Stimulated activated CD8-positive, alpha-beta memory T cell treated with anti-CD3 and anti-CD28 coated beads, Interleukin-12 subunit alpha, Interleukin-12 subunit beta, amount 100 ng/mL, for 24 hours (primary cell): Measurements from ENCODE around the gene BFSP1.

Experiments
- DNase-seq: peaks from one replicate; pipeline ENCODE4 v3.0.0-alpha.2; 2020; ENCODE audit errors: extremely low read depth

Gene BFSP1

DNA sequence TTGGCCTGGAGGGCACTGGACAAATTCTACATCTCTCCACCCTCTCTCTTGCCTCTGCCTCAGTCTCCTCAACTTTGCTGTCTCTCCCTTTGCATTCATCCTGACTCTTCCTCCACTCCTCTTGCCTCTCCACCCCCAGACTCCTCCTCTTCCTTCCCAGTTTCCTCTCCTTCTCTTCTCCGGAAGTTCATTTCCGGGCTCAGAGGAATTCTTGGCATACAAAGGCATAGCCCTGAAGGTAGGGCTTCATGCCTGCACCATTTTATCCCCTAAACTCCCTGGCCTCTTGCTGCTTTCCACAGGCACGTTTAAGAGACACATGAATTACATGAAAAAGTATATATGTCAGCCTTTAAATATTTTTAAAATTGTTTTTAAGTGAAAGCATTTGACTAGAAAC is 10.6 kb downstream of the BFSP1 start:
- no peak for DNase-seq

DNA sequence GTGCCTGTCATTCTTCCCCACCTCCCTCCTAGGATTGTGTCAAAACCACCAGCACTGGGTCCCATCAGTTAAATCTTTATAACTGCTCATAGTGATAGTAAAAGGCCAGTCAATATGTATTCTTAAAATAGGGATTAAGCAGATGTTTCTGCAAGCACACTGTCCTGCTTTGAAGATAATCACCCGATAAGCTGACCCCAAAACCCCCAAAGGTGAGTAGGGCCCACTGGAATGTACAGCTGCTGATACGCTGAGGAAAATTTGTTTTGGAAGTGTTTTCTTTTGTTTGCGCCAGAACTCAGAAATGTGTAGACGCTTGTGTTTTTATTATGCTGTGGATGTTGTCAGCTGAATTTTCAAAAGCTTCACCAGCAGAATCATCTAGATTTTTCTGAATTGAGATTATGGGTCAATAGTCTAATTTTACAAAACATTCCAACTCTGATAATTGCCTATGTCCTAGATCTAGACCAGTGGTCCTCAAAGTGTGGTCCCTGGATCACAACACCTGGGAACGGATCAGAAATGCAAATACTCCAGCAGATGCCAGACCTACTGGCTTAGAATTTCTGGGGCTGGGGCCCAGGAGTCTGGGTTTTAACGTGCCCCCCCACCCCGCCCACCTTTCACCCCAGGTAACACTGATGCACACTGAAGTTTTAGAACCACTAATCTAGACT is 11.4 kb downstream of the BFSP1 start:
- no peak for DNase-seq

DNA sequence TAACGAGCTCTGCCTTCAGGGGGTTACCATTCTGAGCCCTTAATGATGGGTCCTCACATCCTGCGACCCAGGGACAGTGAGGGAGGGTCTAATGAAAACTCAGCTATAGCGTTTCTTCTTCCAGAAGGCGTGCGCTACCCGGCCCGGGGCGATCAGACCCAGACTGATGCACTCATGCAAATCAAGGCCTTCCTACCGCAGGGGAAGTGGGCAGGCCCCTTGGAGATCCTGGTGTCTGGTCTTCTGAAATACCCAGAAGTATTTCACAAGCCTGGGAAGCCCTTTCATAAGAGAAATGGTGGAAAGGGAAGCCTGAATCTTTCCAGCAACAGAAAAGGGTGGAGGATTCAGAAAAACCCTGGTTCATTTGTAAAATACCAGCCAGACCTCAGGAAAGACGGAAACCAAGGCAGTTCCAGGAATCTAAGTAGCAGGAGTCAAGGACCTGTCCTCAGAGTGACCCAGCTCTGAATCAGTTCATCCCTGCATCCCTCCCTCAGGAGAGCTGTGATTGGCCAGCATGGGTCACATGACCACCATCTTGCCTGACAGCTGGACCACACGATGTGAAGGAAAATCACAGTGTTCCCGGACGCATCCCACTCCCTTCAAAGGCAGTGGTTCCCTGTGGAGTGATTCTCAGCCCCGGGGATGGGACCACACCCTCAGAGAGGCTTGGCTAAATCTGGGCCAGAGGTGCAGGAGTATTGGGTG is 12.7 kb downstream of the BFSP1 start:
- no peak for DNase-seq

DNA sequence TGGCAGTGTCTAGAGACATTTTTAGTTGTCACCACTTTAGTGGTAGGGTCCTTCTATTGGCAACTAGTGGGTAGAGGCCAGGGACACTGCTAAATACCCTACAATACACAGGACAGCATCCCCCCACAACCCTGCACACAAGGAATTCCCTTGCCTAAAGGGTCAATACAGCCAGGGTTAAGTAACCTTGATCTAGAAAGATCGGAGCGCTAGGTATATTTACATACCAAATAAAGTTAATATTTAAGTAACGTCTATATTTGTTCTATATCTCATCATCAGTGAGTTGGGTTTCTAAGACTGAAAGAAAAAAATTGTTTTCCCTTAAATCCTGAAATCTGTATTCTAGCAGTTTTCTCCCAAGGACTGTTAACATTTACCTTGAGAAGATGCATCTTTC is 16.1 kb downstream of the BFSP1 start:
- no peak for DNase-seq

DNA sequence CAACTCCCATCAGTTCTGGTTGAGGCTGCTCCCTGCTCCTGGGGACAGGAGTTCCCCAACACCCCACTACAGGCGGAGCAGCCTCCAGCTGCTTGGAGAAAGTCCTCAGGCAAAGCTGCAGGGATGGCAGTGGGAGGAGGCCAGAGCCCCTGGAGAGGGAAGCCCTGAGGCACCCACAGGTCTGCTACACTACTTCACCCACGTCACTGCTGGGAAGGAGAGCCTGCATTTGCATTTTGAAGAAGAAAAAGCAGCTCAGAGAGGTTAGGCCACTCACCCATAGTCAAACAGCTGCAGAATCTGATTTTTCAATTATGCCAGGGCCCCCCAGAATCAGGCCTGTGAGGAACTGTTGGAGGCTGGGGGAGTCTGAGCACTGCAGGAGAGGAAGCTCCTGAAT is 17.2 kb downstream of the BFSP1 start:
- no peak for DNase-seq

DNA sequence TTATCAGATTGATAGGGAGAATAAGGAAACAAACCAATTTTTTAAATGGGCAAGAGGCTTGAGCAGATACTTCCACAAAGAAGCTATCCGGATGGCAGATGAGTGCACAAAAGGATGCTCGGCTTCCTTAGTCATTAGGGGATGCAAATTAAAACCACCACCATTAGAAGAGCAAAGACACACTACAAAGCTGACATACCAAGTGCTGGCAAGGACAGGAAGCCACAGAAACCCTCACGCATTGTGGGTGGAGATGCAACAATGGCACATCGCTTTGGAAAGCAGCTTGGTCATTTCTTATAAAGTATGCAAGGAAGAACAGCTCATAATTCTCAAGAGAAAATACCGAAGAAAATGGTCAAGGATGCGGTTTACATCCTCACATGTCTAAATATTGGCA is 19.8 kb downstream of the BFSP1 start:
- DNase-seq: no peak

DNA sequence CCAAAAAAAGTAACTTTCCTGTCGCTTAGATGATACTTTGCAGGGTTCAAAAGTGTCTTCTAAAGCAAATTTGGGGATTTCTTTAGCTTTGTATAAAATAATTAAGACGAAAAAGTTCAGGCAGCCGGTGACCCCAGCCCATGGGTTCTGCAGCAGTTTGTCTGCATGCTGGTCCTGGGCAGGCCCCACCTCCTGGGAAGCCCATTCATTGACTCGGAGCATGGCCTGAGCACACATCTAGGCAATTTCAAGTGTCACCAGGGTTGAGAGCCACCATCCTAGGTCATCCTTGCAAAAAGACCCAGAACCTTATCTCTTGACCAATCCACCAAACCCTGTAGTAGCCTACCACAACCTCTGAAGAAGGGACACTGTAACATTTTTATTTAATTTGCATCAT is 20.6 kb downstream of the BFSP1 start:
- no peak for DNase-seq

DNA sequence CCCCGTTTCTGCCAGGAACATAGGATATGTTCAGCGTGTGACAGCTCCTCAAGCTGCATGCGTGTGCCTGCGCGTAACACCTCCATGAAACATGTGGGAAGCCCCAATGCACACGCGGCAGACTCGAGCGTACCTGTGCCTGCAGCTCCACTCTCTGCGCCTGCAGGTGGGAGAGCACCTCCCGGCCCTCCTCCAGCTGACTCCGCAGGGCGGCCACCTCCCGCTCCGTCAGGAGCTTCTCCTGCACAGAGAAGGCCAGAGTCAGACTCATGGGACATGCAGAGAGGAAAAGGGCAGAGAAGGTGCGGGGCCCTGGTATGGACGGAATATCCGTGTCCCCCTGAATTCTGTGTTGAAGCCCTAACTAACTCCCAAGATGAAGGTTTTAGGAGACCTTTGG is 22.4 kb downstream of the BFSP1 start:
- DNase-seq: no peak

DNA sequence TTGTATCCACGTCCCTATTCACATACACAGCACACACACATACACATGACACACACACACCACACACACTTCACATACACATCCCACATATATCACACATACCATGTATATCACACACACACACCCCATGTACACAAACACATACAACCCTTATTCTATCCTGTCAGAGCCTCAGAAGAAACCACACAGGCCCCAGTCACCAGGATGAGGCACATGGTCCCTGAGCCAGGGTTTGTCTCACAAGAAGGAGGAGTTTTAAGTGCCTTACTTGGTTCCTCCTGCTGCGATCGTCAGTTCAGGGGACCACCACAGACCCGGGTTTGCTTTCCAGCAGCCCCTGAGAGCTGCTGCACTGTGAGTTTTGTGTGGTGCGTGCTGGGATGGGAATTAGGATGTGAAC is 23.6 kb downstream of the BFSP1 start:
- no peak for DNase-seq

DNA sequence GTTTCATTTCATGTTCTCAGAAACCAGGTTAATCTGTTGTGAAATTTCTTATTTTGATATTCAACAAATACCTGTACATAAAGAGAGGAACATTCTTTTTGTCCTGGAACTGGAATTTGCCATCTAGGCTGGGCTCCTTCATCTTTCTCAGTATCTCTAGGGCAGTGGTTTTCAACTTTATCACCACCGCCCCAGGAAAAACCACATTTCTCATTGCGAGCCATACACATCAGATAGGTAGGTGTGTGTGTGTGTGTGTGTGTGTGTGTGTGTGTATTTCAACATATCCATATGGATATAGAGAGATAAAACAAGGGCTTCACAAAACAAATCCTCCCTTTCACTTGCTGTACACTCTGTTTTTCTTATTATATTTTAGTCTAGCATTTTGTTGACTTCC is 24.1 kb downstream of the BFSP1 start:
- DNase-seq: no peak

DNA sequence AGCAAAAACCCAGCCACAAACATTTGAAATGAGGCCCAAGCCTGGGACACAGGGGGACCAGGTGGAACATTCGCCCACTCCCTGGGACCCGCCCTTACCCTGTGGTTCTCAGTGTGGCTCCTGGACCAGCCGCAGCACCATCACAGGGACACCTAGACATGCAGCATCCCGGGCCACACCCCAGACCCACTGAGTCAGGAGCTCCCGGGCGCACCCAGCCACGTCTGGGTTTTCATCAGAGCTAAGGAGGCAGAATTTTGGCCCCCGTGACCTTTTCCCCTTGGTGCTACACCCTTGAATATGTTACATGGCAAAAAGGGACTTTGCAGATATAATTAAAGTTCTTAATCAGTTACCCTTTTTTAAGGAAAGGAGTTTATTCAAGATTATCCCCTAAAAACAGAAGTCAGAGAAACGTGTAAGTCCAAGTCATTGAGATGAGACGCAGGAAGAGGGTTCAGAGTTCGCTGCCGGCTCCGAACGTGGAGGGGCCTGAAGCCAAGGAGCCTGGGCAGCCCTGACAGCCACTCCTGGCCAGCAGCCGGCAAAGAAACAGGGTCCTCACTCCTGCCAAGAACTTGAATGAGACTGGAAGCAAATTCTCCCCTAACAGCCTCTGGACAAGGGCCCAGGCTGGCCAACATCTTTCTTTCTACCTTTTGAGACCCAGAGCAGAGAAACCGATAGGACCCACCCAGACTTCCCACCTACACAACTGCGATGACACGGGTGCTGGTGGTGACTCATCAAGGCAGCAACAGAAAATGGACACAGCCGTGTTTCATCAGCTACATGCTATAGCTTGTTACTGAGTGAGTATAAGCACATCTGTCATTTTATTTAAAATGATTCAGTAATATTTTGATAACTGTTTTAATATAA is 25.3 kb downstream of the BFSP1 start:
- DNase-seq: peak; percentile 30

DNA sequence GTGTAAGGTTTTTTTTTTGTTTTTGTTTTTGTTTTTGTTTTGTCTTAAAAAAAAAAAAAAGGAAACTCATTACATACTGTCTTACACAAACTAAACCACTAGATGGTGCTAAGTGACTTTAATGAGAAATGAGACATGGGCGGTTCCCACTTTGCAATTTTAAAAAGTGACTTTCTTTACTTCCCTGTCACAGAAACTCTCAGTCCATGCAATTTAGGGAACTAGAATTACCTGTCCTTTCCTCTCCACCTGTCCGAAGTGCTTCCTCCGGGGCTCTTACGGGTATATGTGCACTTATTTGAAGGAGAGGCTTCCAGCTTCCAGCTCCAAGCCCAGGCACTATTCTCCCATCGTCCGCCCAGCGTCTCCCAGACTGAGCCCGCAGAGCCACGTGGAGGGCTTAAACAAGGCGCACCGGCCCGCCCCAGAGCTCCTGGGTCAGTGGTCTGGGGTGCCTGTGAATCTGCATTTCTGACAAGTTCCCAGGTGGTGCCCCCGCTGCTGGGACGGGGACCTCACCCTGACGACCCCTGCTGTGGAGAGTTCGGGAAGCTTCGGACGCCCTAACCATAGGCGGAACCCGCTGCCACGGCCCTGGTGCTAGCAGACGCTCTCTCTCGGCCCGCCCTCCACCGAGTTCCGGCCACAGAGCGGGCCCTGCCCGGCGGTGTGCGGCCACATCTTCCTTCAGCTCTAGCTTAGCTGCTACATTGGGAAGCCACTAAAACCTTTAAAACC is 26.1 kb downstream of the BFSP1 start:
- no peak for DNase-seq

DNA sequence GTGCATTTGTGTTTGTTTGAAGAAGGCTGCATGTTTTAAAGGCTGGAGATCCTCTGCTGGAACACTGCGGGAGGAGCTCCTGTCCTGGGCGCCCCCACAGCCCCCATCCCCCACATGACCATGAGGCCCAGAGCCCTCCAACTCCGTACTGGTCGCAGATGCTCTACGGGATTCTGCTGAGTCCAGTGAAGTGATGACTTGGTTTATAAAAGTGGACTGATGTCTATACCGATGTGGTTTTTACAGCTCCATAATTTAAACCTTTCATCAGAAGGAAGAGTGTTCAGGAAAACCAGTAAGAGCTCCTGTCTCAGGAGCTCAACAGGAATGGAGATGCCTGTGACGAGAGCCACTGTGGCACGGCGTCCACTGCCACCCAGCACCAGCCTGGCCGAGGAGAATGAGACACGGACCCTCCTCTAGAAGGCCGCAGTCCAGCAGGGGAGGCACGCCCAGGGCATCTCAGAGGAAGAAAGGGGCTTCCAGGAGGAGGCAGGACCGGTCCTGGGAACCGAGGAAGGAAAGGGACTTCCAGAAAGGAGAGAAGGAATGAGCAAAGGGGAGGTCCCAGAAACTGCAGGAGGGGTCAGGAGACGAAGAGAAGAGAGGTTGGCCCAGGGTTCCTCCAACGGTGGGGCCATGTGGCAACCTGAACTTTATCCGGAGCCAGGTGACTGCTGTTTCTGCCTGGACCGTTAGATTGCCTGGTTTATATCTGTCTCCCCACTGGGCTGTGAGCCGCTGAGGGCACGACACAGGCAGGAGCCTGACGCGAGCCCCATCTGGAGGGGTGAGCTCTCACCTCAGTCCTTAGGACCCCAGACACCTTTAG is 26.9 kb downstream of the BFSP1 start:
- DNase-seq: no peak

DNA sequence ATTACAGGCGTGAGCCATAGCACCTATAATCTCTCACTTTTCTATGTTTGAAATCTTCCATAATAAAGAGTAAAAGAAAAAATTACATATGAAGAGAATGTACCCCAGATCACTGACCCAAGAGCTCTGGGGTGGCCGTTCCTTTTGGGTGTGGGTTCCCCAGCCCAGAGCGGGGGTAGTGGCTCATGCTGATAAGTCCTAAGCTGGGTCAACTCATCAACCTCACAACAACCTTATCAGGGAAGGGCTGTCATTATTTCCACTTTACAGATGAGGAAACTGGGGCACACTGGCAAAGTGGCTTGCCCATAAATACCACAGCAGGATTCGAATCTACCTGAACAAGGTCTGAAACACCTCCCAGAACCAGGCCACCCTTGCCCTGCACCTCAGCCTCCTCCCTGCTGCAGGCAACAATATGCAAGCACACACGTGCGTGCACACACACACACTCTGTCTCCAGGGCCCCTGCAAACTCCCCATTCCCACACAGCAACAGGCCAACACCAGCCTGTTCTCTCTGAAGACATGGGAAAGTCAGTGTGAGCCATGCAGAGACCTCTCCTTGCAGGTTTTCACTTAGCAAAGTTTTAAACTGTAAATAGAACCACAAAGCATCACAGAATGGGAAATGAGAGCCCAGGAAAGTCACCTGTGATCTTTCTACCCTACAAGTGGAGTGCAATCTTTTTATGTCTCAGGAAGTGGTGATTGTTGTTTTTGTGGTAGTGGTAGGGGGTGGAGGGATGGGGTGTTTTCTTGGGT is 27.7 kb downstream of the BFSP1 start:
- DNase-seq: no peak

DNA sequence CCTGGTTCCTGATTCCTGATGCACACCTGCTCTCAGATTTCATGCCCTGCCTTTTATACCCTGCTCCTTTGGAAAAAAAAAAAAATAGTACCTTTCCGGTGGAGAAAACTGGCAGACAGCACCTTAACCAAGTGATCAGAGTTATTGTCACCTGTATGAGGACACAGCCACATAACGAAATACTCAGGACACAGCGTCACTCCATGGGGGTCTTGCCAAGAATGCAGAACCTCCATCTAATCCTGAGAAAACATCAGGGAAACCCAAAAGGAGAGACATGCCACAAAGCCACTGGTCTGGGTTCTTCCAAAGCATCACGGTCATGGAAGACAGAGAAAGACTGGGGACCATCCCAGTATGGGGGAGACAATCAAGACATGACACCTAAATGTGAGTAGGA is 29.1 kb downstream of the BFSP1 start:
- no peak for DNase-seq

DNA sequence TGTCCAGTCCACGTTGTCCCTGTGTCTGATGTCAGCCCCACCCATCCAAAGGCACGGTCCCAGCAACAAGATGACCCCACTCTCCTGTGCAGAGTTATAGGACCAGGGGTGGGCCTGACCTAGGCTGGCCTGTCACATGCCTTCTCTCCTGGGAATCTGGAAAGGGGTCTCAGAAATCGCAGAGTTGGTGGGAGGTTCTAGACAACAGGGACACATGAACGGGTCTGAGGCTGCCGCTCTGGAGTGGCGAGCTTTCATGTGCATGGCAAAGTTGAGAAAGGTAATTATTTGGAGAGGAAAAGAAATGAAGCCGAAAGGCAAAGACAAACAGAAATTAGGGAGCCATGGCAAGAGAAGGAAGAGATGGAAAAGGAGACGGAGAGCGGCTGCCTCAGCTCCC is 29.5 kb downstream of the BFSP1 start:
- no peak for DNase-seq

DNA sequence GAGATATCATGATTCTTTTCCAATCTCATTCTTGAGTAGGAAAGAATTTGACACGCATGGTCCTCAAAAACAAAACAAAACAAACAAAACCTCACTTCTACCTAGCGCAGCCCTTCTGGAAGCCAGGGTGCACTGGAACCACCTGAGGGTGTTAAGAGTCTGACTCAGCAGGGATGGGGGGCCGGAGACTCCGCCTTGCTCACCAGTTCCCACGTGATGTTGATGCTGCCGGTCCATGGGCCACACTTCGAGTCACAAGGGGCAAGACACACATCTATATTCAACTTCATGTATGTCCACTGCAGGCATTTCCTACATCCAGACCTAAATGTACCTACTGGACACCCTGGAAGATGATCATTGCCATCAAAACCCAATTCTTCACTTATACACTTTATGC is 30.4 kb downstream of the BFSP1 start:
- no peak for DNase-seq

DNA sequence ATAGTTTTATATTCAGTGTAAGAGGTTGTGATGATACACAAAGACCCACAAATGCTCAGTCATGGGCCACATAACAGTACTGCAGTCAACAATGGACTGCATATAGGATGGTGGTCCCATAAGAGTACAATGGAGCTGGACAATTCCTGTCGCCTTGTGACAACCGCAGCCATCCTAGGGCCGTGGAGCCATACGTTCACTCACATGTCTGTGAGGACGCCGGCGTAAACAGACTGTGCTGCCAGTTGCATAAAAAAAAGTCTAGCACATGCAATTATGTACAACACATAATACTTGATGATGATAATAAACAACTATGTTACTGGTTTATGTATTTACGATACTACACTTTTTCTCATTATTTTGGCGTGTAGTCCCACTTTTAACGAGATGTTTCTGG is 30.9 kb downstream of the BFSP1 start:
- DNase-seq: no peak

DNA sequence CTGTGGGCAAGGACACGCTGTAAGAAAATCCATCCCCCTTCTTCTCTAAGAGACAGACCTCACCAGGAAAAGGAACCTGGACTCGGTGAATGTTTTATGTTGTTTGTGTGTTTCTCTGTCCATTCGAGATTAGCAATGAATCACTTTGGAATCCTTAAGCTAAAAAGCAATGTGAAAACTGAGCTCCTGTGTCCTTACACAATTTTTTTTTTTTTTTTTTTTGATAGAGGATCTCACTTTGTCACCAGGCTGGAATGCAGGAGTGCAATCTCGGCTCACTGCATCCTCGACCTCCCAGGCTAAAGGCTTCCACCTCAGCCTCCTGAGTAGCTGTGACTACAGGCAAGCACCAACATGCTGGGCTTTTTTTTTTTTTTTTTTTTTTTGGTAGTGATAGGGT is 32.1 kb downstream of the BFSP1 start:
- no peak for DNase-seq

DNA sequence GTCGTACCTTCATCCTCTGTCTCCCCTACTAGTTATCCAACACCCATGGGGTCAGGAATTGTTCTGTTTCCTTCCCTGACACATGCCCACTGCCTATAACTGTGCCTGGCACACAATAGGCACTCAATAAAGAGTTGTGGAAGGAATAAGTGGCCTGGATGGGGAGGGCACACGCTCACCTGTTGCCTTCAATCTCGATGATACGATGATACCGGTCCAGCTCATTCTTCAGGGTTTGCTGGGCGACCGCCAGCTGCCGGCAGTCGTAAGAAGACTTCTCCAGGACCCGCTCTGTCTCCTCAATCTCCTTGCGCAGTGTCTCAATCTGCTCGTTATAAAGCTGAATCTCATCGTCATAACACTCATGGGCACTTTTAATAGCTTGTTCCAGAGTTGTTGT is 32.5 kb downstream of the BFSP1 start:
- no peak for DNase-seq
